CD4-positive, alpha-beta T cell (primary cell): ENCODE measurements around the gene INSYN2B. TPM values are rescaled to one million over a fixed set of nuclear protein-coding genes. Genes with fewer than 3 reads are reported as not detected.

Experiments
- ATAC-seq: fragments of 200-7000 bp; cut with Tn5 transposase; one replicate; pipeline ENCODE4 v1.10.0; 2022; ENCODE audit warnings: mild to moderate bottlenecking; ENCODE audit not compliant: poor library complexity
- CTCF ChIA-PET: fragments of 350-600 bp; sonication (Branson Sonifier 250); formaldehyde crosslinking; loops from one replicate; lab custom pipeline; 2021; ENCODE audit warnings: antibody characterized with exemption, inconsistent platforms; lab: Charles Lee
- POLR2A ChIA-PET: fragments of 350-600 bp; sonication (Branson Sonifier 250); formaldehyde crosslinking; loops from one replicate; lab custom pipeline; 2021; ENCODE audit warnings: antibody characterized with exemption, inconsistent platforms; lab: Charles Lee
- DNase-seq, 14 experiments: peaks; one replicate each; pipeline ENCODE4 v3.0.0-alpha.2; 2013 to 2020; ENCODE audit warnings: mixed read lengths in 2 of 14
- H3K27ac ChIP-seq, 2 donors: one replicate each; pipeline versions ENCODE4 v1.5.1 to v1.7.0; 2013; ENCODE audit warnings: low read length in 2 of 2, low read depth in 1 of 2, mild to moderate bottlenecking in 1 of 2
- H3K27me3 ChIP-seq, 2 experiments: 1 replicate in 1 of 2; 2 replicates in 1 of 2; pipeline versions ENCODE4 v1.6.1 to v1.7.0; 2013; ENCODE audit warnings: low read length in 2 of 2, control low read depth in 1 of 2, mild to moderate bottlenecking in 1 of 2, moderate library complexity in 1 of 2; ENCODE audit not compliant: insufficient read depth in 2 of 2, control insufficient read depth in 1 of 2
- H3K36me3 ChIP-seq: one replicate; pipeline ENCODE4 v1.6.1; 2013; ENCODE audit warnings: low read length, control low read depth; ENCODE audit not compliant: insufficient read depth
- H3K4me1 ChIP-seq: one replicate; pipeline ENCODE4 v1.6.1; 2013; ENCODE audit warnings: low read length, control low read depth; ENCODE audit not compliant: insufficient read depth
- H3K4me3 ChIP-seq: one replicate; pipeline ENCODE4 v1.5.1; 2013; ENCODE audit warnings: mild to moderate bottlenecking, low read length, moderate library complexity
- H3K9me3 ChIP-seq, 2 experiments: 1 replicate in 1 of 2; 2 replicates in 1 of 2; pipeline versions ENCODE4 v1.6.1 to v1.7.0; 2013; ENCODE audit warnings: low read length in 2 of 2, mild to moderate bottlenecking in 2 of 2, control low read depth in 1 of 2, moderate library complexity in 1 of 2; ENCODE audit not compliant: control insufficient read depth in 1 of 2, insufficient read depth in 1 of 2
- H3K27ac Mint-ChIP-seq: one replicate; pipeline ENCODE4 v1.8.0; 2020; ENCODE audit warnings: mixed read lengths
- H3K27me3 Mint-ChIP-seq: one replicate; pipeline ENCODE4 v1.8.0; 2021; ENCODE audit warnings: mixed read lengths
- H3K36me3 Mint-ChIP-seq: one replicate; pipeline ENCODE4 v1.8.0; 2021; ENCODE audit warnings: low read depth, mixed read lengths
- H3K4me1 Mint-ChIP-seq: one replicate; pipeline ENCODE4 v1.8.0; 2021; ENCODE audit warnings: low read depth, mixed read lengths
- H3K4me3 Mint-ChIP-seq: one replicate; pipeline ENCODE4 v1.8.0; 2020; ENCODE audit warnings: mild to moderate bottlenecking, mixed read lengths
- H3K9me3 Mint-ChIP-seq: one replicate; pipeline ENCODE4 v1.8.0; 2020; ENCODE audit warnings: mixed read lengths
- CTCF ChIP-seq: fragments of 200-600 bp; IDR thresholded peaks from one replicate; pipeline ENCODE4 v1.8.0; 2022; ENCODE audit warnings: antibody characterized with exemption, mild to moderate bottlenecking
- intact Hi-C, 2 experiments: fragments of 100-400 bp; cut with DNase I in 1 of 2; cut with micrococcal nuclease in 1 of 2; formaldehyde crosslinking; loops; one replicate each; pipeline versions ENCODE4 v1.15.1 to v1.9.0; 2023 to 2025; cut with DNase I, micrococcal nuclease
- total RNA-seq, 174 experiments: library from RNA in 2 of 174; stranded (reverse) in 2 of 174; gene quantifications; one replicate each; pipeline ENCODE4 v1.2.3 and lab custom pipeline; 2021 to 2026

The INSYN2B gene
- total RNA-seq, 2 experiments from 2014 or later = not detected

- Histone ChIP-seq H3K27ac (no peak overlapping the region), H3K9me3 (peaks cover 0 to 4% of the 10 kb centered on the region in 2 experiments), H3K27me3 (no peaks in the 10 kb centered on the region), H3K4me3 (no peak overlapping the region), H3K4me1 (no peaks in the 10 kb centered on the region), H3K36me3 (peaks cover 22% of the 10 kb centered on the region)
- intact Hi-C loops = no loop called here
- no peak for ATAC-seq
- POLR2A ChIA-PET = no interaction called here
- Mint-ChIP-seq H3K27ac (no peak overlapping the region), H3K4me1 (peaks cover 5% of the 10 kb centered on the region), H3K27me3 (no peaks in the 10 kb centered on the region), H3K9me3 (no peaks in the 10 kb centered on the region), H3K36me3 (peaks cover 49% of the 10 kb centered on the region), H3K4me3 (no peak overlapping the region)
- CTCF ChIA-PET = no interaction called here
- no peak for DNase-seq
- no peak for TF ChIP-seq CTCF
Measured at GRCh38 chr5:169946743-169947295, 33.5 kb downstream of the INSYN2B start.

GRCh38 chr5:169945831-169946261 lies 34.4 kb downstream of the INSYN2B start:
- no peak overlapping the region for H3K27ac Mint-ChIP-seq
- H3K27me3 Mint-ChIP-seq = no peaks in the 10 kb centered on the region
- H3K27ac ChIP-seq = no peak overlapping the region
- H3K36me3 Mint-ChIP-seq = peaks cover 45% of the 10 kb centered on the region
- peaks cover 11% of the 10 kb centered on the region for H3K4me1 Mint-ChIP-seq
- H3K9me3 Mint-ChIP-seq = no peaks in the 10 kb centered on the region
- H3K27me3 ChIP-seq = no peaks in the 10 kb centered on the region
- no peak for TF ChIP-seq CTCF
- ChIA-PET CTCF (no interaction called here), POLR2A (no interaction called here)
- H3K9me3 ChIP-seq = peaks cover 0 to 4% of the 10 kb centered on the region in 2 experiments
- peaks cover 19% of the 10 kb centered on the region for H3K36me3 ChIP-seq
- intact Hi-C loops = no loop called here
- DNase-seq (no peak), ATAC-seq (no peak)
- H3K4me1 ChIP-seq = no peaks in the 10 kb centered on the region
- H3K4me3 ChIP-seq = no peak overlapping the region
- no peak overlapping the region for H3K4me3 Mint-ChIP-seq

- H3K27me3 Mint-ChIP-seq = no peaks in the 10 kb centered on the region
- peaks cover 45% of the 10 kb centered on the region for H3K36me3 Mint-ChIP-seq
- no peak overlapping the region for H3K27ac Mint-ChIP-seq
- no peaks in the 10 kb centered on the region for H3K4me1 ChIP-seq
- H3K27me3 ChIP-seq = no peaks in the 10 kb centered on the region
- no peak overlapping the region for H3K27ac ChIP-seq
- DNase-seq = no peak
- H3K4me3 Mint-ChIP-seq = no peak overlapping the region
- intact Hi-C loops = no loop called here
- no peaks in the 10 kb centered on the region for H3K9me3 Mint-ChIP-seq
- TF ChIP-seq CTCF = no peak
- ATAC-seq = no peak
- no peak overlapping the region for H3K4me3 ChIP-seq
- peaks cover 15% of the 10 kb centered on the region for H3K36me3 ChIP-seq
- ChIA-PET POLR2A (no interaction called here), CTCF (no interaction called here)
- peaks cover 0 to 4% of the 10 kb centered on the region in 2 experiments for H3K9me3 ChIP-seq
- H3K4me1 Mint-ChIP-seq = peaks cover 11% of the 10 kb centered on the region
Measured at GRCh38 chr5:169944922-169945680, 35.2 kb downstream of the INSYN2B start.
